HepG2 (cell line): ENCODE results near the gene C15orf62. TPM values are rescaled to one million over a fixed set of nuclear protein-coding genes. Genes with fewer than 3 reads are reported as not detected.
A peak's percentile ranks its signal among the peaks of the same experiment; 100 is the strongest.

Experiments
- FOXA3 ChIP-seq: IDR thresholded peaks from 2 replicates; pipeline ENCODE4 v1.6.1; 2016; ENCODE audit warnings: missing genetic modification reagents, missing compliant biosample characterization
- KLF11 ChIP-seq: IDR thresholded peaks from 2 replicates; pipeline ENCODE4 v1.6.1; 2016; ENCODE audit warnings: missing compliant biosample characterization
- KLF6 ChIP-seq: IDR thresholded peaks from 2 replicates; pipeline ENCODE4 v1.8.0; 2016; ENCODE audit warnings: missing biosample characterization, missing genetic modification reagents
- MED1 ChIP-seq: sonication (generic); formaldehyde crosslinking; IDR thresholded peaks from 2 replicates; pipeline ENCODE4 v1.4.0; 2020; ENCODE audit warnings: missing genetic modification reagents
- MXI1 ChIP-seq: IDR thresholded peaks from 3 replicates; pipeline ENCODE4 v1.6.1; 2012; ENCODE audit warnings: low read depth, low read length, inconsistent platforms, borderline replicate concordance
- PCBP2 ChIP-seq: fragments of 200-400 bp; formaldehyde crosslinking; optimal IDR thresholded peaks from 2 replicates; pipeline ENCODE3; 2018; ENCODE audit warnings: low read length, low read depth; ENCODE audit not compliant: poor library complexity, severe bottlenecking
- PITX1 ChIP-seq: sonication (generic); formaldehyde crosslinking; IDR thresholded peaks from 2 replicates; pipeline ENCODE4 v1.5.1; 2020; ENCODE audit warnings: mild to moderate bottlenecking, missing genetic modification reagents
- SALL2 ChIP-seq: sonication (generic); formaldehyde crosslinking; IDR thresholded peaks from 2 replicates; pipeline ENCODE4 v1.8.1; 2023; ENCODE audit warnings: mild to moderate bottlenecking, missing genetic modification reagents, inconsistent platforms
- SMC3 ChIP-seq: IDR thresholded peaks from 2 replicates; pipeline ENCODE4 v1.6.1; 2011; ENCODE audit warnings: low read length, improper control_type of control experiment
- SOX5 ChIP-seq: IDR thresholded peaks from 2 replicates; pipeline ENCODE4 v1.6.1; 2016; ENCODE audit warnings: borderline replicate concordance
- YEATS2 ChIP-seq: sonication (generic); formaldehyde crosslinking; IDR thresholded peaks from 2 replicates; pipeline ENCODE4 v1.4.0; 2020; ENCODE audit warnings: missing genetic modification reagents, borderline replicate concordance
- YY1 ChIP-seq: IDR thresholded peaks from 2 replicates; pipeline ENCODE4 v1.6.1; 2011; ENCODE audit warnings: low read length, low read depth, moderate library complexity, mild to moderate bottlenecking; ENCODE audit not compliant: insufficient read depth, insufficient replicate concordance
- ZNF253 ChIP-seq: sonication (generic); formaldehyde crosslinking; IDR thresholded peaks from 2 replicates; pipeline ENCODE4 v1.8.0; 2022; ENCODE audit warnings: mild to moderate bottlenecking, missing genetic modification reagents, borderline replicate concordance
- ZNF383 ChIP-seq: sonication (generic); formaldehyde crosslinking; IDR thresholded peaks from 2 replicates; pipeline ENCODE4 v1.4.0; 2020; ENCODE audit warnings: missing genetic modification reagents, mild to moderate bottlenecking, borderline replicate concordance
- ZNF563 ChIP-seq: sonication (generic); formaldehyde crosslinking; IDR thresholded peaks from 2 replicates; pipeline ENCODE4 v1.8.0; 2022; ENCODE audit warnings: mild to moderate bottlenecking, moderate library complexity, missing genetic modification reagents
- ZNF660 ChIP-seq: sonication (generic); formaldehyde crosslinking; IDR thresholded peaks from 2 replicates; pipeline ENCODE4 v1.5.1; 2020; ENCODE audit warnings: mild to moderate bottlenecking, low read depth, missing genetic modification reagents, borderline replicate concordance
- ZNF761 ChIP-seq: sonication (generic); formaldehyde crosslinking; conservative IDR thresholded peaks from 2 replicates; pipeline ENCODE4 v1.4.0; 2020; ENCODE audit warnings: mild to moderate bottlenecking, missing genetic modification reagents
- ZNF782 ChIP-seq: sonication (generic); formaldehyde crosslinking; IDR thresholded peaks from 2 replicates; pipeline ENCODE4 v1.4.0; 2020; ENCODE audit warnings: missing genetic modification reagents, mild to moderate bottlenecking, borderline replicate concordance
- polyA plus RNA-seq, 8 experiments: library from polyadenylated mRNA; depleted of rRNA in 3 of 8; stranded (reverse) in 7 of 8; unstranded in 1 of 8; fragments of >200 nt; fragmentation: Illumina TruSeq in 4 of 8; extraction: Trizol in 4 of 8; gene quantifications; 2 replicates each; pipeline versions ENCODE4 v1.2.1 to v1.2.3, GENCODE V29; 2011 to 2016; ENCODE audit warnings: low read depth in 4 of 8, missing spikeins in 1 of 8, mixed read lengths in 1 of 8; ENCODE audit not compliant: insufficient read depth in 1 of 8
- total RNA-seq, 5 experiments: library from RNA; depleted of rRNA; stranded (reverse); fragments of >200 nt; fragmentation: Illumina TruSeq; extraction: Trizol; gene quantifications; 2 replicates each; pipeline ENCODE4 v1.2.3, GENCODE V29; 2016; ENCODE audit warnings: low read depth in 1 of 5
- TF ChIP-seq, protein P1 (sequence below): sonication (generic); formaldehyde crosslinking; IDR thresholded peaks from 2 replicates; pipeline ENCODE4 v1.5.0; 2020; ENCODE audit warnings: mild to moderate bottlenecking, missing genetic modification reagents, moderate library complexity
- TF ChIP-seq, protein P2 (sequence below): IDR thresholded peaks from 2 replicates; pipeline ENCODE4 v1.6.1; 2016; ENCODE audit warnings: missing genetic modification reagents, missing compliant biosample characterization
- TF ChIP-seq, protein P3 (sequence below): sonication (generic); formaldehyde crosslinking; conservative IDR thresholded peaks from 2 replicates; pipeline ENCODE4 v1.8.0; 2022; ENCODE audit warnings: mild to moderate bottlenecking, moderate library complexity, missing genetic modification reagents
- TF ChIP-seq, protein P4 (sequence below): sonication (generic); formaldehyde crosslinking; IDR thresholded peaks from 2 replicates; pipeline ENCODE4 v1.4.0; 2020; ENCODE audit warnings: missing genetic modification reagents, mild to moderate bottlenecking, borderline replicate concordance

The C15orf62 gene
- total and polyA plus RNA-seq, 2 of the 13 experiments (the other 11 are each of a cell fraction or from before 2014, with no cell fraction given), result 0.51 to 1.1 TPM

DNA sequence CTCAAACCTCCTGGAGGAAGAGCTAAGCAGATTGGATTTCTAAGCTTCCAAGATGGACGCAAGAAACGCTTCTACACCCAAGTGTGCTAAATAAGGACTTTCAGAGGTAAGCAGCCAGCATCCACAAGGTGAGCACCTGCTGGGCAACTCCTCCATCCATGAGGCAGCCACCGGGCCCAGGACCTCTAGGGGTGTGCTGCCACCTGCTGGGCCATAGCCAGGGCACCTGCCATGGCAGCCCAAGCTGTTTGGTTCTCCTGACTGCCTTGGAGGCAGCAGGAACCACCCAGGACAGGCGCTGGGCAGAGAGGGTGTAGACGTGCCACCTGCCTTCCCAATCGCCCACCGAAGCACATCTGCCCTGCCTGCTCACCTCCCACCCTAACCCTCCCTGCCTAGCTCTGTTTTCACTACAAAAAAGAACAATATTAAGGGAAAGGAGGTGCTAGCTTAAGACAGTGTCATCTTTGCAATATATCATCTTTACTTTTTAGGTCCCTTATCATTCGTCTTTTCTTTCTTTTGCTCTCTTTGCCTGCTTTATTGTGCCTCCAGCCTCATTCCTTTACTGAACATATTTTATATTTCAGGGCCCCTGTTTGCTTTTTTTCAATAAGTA is 12.9 kb downstream of the C15orf62 start (continued):
- TF ChIP-seq KLF6 (CRISPR knock-in tag), result 0 out of 2 replicates have a peak, but pooled peaks have one; percentile 44
- no peak for TF ChIP-seq ZNF383 (CRISPR knock-in tag)
- no peak for TF ChIP-seq ZNF253 (CRISPR knock-in tag)
- no peak for TF ChIP-seq ZNF782 (CRISPR knock-in tag)
- peak; percentile 50; the same call in 1 of the 2 replicates for TF ChIP-seq YEATS2 (CRISPR knock-in tag)
- TF ChIP-seq, protein P1, sequence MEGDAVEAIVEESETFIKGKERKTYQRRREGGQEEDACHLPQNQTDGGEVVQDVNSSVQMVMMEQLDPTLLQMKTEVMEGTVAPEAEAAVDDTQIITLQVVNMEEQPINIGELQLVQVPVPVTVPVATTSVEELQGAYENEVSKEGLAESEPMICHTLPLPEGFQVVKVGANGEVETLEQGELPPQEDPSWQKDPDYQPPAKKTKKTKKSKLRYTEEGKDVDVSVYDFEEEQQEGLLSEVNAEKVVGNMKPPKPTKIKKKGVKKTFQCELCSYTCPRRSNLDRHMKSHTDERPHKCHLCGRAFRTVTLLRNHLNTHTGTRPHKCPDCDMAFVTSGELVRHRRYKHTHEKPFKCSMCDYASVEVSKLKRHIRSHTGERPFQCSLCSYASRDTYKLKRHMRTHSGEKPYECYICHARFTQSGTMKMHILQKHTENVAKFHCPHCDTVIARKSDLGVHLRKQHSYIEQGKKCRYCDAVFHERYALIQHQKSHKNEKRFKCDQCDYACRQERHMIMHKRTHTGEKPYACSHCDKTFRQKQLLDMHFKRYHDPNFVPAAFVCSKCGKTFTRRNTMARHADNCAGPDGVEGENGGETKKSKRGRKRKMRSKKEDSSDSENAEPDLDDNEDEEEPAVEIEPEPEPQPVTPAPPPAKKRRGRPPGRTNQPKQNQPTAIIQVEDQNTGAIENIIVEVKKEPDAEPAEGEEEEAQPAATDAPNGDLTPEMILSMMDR (CRISPR knock-in tag), result peak; percentile 98
- TF ChIP-seq FOXA3 (CRISPR knock-in tag), result peak; percentile 42
- TF ChIP-seq ZNF563 (CRISPR knock-in tag), result no peak
- TF ChIP-seq, protein P2, sequence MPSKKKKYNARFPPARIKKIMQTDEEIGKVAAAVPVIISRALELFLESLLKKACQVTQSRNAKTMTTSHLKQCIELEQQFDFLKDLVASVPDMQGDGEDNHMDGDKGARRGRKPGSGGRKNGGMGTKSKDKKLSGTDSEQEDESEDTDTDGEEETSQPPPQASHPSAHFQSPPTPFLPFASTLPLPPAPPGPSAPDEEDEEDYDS (CRISPR knock-in tag), result peak; percentile 47; the same call in 1 of the 2 replicates
- TF ChIP-seq SMC3, result peak; percentile 81
- peak; percentile 51; the same call in 1 of the 2 replicates for TF ChIP-seq SALL2
- TF ChIP-seq PCBP2, result no peak
- peak; percentile 65; the same call in 1 of the 2 replicates for TF ChIP-seq KLF11 (CRISPR knock-in tag)
- TF ChIP-seq, protein P3, sequence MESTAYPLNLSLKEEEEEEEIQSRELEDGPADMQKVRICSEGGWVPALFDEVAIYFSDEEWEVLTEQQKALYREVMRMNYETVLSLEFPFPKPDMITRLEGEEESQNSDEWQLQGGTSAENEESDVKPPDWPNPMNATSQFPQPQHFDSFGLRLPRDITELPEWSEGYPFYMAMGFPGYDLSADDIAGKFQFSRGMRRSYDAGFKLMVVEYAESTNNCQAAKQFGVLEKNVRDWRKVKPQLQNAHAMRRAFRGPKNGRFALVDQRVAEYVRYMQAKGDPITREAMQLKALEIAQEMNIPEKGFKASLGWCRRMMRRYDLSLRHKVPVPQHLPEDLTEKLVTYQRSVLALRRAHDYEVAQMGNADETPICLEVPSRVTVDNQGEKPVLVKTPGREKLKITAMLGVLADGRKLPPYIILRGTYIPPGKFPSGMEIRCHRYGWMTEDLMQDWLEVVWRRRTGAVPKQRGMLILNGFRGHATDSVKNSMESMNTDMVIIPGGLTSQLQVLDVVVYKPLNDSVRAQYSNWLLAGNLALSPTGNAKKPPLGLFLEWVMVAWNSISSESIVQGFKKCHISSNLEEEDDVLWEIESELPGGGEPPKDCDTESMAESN (CRISPR knock-in tag), result 0 out of 2 replicates have a peak, but pooled peaks have one; percentile 22
- TF ChIP-seq ZNF761 (CRISPR knock-in tag), result 0 out of 2 replicates have a peak, but pooled peaks have one; percentile 21
- 0 out of 2 replicates have a peak, but pooled peaks have one; percentile 38 for TF ChIP-seq SOX5 (CRISPR knock-in tag)
- 0 out of 2 replicates have a peak, but pooled peaks have one; percentile 19 for TF ChIP-seq MED1 (CRISPR knock-in tag)
- no peak for TF ChIP-seq ZNF660 (CRISPR knock-in tag)
- TF ChIP-seq MXI1, result peak; percentile 31; the same call in 1 of the 3 replicates
- TF ChIP-seq YY1, result peak; percentile 63
- TF ChIP-seq PITX1 (CRISPR knock-in tag), result no peak
- TF ChIP-seq, protein P4, sequence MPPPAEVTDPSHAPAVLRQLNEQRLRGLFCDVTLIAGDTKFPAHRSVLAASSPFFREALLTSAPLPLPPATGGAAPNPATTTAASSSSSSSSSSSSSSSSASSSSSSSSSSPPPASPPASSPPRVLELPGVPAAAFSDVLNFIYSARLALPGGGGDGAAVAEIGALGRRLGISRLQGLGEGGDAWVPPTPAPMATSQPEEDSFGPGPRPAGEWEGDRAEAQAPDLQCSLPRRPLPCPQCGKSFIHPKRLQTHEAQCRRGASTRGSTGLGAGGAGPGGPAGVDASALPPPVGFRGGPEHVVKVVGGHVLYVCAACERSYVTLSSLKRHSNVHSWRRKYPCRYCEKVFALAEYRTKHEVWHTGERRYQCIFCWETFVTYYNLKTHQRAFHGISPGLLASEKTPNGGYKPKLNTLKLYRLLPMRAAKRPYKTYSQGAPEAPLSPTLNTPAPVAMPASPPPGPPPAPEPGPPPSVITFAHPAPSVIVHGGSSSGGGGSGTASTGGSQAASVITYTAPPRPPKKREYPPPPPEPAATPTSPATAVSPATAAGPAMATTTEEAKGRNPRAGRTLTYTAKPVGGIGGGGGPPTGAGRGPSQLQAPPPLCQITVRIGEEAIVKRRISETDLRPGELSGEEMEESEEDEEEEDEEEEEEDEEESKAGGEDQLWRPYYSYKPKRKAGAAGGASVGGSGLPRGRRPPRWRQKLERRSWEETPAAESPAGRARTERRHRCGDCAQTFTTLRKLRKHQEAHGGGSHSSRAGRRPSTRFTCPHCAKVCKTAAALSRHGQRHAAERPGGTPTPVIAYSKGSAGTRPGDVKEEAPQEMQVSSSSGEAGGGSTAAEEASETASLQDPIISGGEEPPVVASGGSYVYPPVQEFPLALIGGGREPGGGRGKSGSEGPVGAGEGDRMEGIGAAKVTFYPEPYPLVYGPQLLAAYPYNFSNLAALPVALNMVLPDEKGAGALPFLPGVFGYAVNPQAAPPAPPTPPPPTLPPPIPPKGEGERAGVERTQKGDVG (CRISPR knock-in tag), result no peak
